ENCODE measurements around the gene WDR87.
"Not testable (repeated sequence)": the region's sequence is repeated elsewhere in the genome, so short reads cannot be mapped to it uniquely, and the experiment has no call there.

The WDR87 gene

GRCh38 chr19:37929355-37929923 lies 23.0 kb upstream of the WDR87 start:
- no peak for DNase-seq

GRCh38 chr19:37928527-37929286 lies 22.3 kb upstream of the WDR87 start:
- DNase-seq, result no peak

- DNase-seq, result no peak
Measured at GRCh38 chr19:37926711-37927110, 20.3 kb upstream of the WDR87 start.

- no peak for DNase-seq
Measured at GRCh38 chr19:37926255-37926654, 19.9 kb upstream of the WDR87 start.

- DNase-seq, result no peak
Measured at GRCh38 chr19:37925212-37925611, 18.8 kb upstream of the WDR87 start.

- DNase-seq, result not testable (repeated sequence)
Measured at GRCh38 chr19:37924573-37924972, 18.2 kb upstream of the WDR87 start.

- DNase-seq, result no peak
Measured at GRCh38 chr19:37920591-37921450, 14.4 kb upstream of the WDR87 start.

DNA sequence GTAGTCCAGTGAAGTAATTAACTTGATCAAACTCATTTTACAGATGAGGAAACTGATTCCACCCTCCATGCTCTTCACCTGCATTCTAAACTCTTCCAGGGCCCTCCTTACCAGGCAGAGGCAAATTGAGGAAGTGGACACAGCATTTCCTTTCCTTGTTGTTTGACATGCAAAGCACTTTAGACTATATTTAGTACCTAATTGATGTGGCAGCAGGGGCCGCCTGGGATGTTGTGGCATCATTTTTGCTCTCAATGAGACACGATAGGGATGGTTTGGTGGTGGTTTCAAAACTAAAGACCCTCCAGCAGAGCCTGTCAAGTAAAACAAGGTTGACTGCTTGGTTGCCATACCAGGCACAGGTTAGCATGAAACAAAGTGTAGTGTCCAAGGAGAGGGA lies 8.5 kb upstream of the WDR87 start:
- no peak for DNase-seq

DNA sequence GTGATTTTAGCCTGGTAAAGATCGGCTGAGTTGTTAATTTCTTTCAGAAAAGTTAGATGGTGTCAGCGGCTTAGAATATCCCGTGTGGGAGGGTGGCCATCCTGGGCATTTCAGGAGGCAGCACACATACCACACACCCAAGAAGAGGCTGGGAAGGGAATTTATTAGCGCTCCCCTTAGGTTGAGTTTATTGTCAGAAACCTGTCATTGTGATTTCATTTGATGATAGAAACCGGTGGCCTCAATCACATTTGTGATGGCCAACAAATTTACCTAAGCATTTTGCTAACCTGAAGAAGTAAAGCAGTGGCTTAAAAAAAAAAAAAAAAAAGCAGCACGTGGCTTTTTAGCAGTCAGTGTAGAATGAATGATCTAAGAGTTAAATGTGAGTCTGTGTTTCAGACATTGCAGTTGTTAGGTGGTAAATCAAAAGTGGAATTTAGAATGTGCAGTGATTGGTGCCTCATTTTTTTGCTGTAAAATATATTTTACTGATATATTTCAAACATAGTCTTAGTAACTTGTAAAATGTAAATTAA lies 3.3 kb upstream of the WDR87 start:
- DNase-seq, result no peak

DNA sequence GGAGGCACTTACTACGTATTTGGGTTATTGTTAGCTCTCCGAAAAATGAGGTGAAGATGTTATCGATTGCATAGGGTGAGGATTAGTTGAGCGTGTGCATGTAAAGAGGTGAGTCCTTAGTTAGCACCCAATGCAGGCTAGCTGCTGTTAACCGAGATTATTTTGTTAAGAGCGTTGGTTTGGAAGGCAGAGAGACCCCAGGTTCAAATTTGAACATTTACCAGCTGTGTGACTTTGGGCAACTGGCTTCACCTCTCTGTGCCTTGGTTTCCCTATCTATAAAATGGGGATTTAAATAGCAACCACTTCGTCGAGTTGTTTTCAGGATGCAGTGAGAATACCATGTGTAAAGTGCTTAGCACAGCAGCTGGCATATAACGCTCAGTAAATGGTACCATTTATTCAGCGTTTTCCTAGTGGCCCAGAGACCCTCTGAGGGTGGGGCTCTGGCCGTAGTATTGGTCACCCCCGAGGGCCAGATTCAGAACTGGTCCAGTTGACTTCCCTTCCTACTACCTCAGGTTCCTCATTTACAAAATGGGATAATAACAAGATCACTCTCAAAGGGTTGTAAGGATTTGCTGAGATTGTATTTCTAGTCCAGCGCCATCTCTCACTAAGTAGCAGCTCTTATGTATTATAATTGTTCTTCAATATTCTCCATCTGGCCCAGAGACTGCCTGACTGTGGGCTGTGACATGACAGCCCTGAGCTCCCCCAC lies 1.5 kb upstream of the WDR87 start:
- no peak for DNase-seq

DNA sequence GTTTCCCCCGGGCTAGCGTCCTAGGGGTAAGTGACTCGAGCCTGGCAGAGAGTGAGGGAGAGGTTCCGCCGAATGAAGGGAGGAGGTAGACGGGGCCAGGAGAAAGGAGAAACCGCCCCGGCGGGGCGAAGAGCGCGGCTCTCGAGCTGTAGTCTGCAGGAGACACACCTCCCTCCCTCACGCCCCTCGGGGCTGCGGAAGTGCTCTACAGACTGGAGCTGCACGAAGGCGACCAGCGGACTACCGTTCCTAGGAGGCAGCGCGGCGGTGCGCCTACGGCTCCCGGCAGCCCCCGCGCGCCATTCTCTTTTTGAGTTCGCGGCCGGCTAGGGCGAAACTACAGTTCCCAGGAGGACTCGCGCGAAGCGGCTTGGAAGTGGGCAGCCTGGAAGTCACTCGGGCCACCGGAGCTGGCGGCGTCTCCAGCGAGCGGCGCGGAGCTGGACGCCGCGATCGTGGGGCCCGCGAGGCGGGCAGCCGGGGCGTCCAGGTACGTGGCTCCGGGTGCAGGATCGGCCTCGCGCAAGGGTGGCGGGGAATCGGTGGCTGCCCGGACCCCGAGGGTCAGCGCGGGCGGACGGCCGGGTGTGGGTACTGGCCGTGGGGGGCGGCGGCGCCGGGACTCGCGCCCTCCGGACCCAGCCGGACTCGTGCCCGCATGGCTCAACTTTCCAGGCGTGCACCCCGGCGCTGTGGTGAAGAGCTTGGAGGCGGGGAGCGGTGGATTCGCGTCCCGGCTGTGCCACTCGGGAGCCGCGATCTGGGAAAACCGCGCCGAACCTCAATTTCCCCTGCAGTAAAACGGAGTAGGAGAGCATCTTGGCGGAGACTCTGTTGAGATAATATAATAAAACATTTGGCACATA lies 708 bp upstream of the WDR87 start, which contains the start of gene SIPA1L3:
Gene SIPA1L3, plus strand, starts transcription at position 340 of the 866 bp plus-strand sequence. CDS start 174,358 bp downstream, outside the sequence.
- DNase-seq, result peak; percentile 27

- no peak for DNase-seq
Measured at GRCh38 chr19:37903096-37903495, 3.3 kb downstream of the WDR87 start.

- no peak for DNase-seq
Measured at GRCh38 chr19:37902668-37903067, 3.7 kb downstream of the WDR87 start.

- no peak for DNase-seq
Measured at GRCh38 chr19:37899966-37900365, 6.4 kb downstream of the WDR87 start.

- no peak for DNase-seq
Measured at GRCh38 chr19:37899453-37899852, 6.9 kb downstream of the WDR87 start.

DNA sequence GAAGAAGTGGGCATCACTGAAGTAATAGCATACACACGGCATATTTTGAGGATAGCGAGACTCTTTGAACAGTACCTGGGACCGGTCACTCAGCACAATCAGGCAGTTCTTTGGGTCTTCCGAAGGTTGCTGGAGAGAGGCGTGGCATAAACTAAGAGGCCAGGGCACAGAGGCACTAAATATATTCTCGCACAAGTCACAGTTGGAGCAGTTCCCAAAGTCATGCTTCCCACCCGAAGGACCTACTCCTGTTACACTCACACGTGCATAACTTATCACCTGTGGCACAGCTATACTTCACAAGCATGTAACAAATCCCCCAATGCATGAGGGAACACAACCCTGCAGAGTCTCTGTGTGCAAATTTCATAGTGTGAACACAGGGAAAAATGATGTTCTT lies 10.2 kb downstream of the WDR87 start:
- no peak for DNase-seq

DNA sequence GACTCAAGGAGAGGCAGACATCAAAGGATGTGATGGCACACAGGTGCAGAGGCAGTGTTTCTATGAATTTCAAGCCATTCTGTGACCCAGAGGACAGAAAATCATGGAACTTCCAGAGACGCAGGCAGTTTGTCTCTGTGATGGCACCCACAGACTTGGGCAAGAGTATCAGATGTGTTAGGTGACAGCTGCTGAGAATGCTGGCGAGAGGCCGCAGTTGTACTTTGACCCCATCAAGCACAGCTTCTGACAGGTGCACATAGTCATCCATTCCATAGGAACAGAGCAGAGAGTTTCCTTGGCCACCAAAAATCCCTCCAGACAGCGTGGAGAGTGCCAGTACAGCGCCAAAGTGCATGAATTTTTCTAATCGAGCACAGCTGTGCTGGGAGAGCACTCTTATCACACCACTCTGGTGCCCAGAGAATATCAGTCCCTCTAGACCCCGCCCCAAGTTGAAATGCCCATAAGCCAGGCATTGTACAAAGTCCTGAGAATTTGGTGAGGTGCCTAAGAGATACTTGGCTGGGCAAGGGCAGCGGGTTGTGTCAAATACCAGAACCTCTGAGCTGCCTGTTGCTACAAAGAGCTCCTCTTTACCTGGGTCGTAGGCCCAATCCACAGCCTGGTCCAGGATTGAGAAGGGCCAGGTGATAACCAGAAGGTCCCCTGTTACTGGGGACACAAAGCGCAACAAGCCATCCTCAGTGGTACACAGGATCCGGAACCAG lies 12.4 kb downstream of the WDR87 start:
- no peak for DNase-seq

DNA sequence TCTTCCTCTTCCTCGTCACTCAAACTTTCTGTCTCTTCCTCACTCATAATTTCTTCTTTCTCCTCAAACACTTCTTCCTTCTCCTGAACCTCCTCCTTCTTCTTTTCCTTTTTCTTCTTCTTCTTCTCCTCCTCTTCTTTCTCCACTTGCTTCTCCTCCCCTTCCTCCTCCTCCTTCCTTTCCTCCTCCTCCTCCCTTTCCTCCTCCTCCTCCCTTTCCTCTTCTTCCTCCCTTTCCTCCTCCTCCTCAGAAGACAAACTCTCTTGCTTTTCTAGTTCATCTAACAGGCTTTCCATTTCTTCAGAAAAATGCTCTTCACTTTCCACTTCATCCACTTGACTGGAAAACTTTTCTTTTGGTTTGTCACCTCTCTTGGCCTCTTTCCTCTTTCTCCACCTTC lies 19.8 kb downstream of the WDR87 start:
- no peak for DNase-seq

GRCh38 chr19:37885392-37885791 lies 21.0 kb downstream of the WDR87 start:
- no peak for DNase-seq

DNA sequence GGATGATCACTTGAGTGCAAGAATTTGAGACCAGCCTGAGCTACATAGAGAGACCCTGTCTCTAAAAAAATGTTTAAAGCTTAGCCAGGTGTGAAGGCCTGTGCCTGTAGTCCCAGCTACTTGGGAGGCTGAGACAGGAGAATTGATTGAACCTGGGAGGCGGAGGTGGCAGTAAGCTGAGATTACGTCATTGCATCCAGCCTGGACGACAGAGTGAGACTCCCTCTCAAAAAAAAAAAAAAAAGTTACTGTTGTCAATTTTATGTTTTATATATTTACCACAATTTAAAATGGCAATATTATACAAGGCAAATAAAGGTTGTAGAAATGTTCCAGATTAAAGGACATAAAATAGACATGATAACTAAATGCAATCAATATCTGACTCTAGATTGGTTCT lies 29.2 kb downstream of the WDR87 start:
- DNase-seq, result no peak

- no peak for DNase-seq
Measured at GRCh38 chr19:37876032-37876431, 30.4 kb downstream of the WDR87 start.
